Measurements from ENCODE around the gene PRDM13.
A peak's percentile ranks its signal among the peaks of the same experiment; 100 is the strongest.
"Not testable (repeated sequence)": the region's sequence is repeated elsewhere in the genome, so short reads cannot be mapped to it uniquely, and the experiment has no call there.

The PRDM13 gene

DNA sequence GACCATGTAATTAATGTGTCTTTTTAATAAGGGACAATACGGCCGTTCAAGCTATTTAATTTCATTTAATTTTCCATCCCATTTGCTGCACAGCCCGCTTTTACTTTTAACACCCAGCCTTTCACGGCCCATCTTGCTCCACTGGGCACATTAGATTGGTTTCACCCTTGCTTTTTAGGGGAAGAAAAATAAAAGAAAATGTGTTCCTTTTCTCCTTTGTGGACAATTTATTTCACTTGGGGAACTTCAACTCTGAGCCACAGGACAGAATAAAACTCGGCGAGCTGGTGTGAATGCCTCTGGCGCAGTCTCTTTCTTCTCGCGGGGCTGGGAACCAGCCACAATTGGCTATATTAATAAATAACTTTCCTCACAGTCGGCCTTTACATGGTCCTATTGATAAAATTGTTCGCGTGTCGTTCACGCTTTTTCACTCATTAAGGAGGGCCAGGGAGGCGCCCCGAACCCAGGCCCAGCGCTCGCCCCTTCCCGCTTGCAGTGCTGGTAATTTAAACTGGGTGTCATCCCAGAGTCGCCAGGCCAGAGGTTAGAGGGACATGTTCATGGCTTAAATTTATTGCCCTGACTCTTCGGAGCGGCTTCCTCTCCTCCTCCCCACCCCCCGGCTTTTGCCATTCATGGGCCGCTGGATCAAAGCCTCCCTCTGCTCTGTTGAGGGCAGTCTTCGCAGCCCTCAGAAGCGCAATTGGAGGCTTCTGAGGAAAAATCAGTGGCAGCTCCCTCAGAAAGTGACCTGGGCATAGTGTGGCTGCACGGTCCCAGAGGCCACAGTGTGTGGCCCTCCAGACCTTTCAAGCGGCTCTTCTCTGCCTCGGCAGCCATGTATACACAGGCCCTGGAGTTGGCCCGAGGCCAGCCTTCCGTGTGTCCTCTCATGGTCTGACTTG is 2.2 kb upstream of the PRDM13 start:
- no peak for DNase-seq

DNA sequence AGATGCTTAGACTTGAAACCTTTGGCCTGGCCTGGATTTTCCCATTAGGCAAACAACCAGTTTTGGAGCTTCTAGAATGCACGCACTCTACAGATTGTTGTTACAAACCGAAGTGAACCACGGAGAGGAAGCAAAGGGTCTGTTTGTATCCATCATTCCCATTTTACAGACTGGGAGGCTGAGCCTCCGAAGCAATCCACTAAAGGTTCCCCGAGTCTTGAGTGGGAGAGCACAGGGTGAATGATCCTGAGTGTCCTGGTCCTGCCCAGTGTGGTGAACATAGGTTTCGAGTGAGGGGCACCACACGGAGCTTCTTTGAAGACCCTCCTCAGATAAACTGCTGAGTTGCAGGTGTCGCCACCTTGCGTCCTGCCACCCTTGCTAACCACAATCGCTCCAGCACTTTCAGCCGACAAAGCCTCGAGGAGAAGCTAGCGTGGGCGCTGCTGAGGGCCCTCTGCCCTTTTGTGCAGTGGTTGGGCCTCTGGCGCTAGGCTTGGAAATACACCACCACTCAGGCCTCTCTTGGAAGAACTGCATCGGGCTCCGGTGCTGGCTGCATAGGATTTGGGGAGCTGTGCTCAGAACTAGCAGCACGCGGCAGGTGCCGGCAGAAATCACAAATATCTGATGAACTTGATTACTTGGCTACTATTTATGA is 1.4 kb upstream of the PRDM13 start:
- DNase-seq = no peak

DNA sequence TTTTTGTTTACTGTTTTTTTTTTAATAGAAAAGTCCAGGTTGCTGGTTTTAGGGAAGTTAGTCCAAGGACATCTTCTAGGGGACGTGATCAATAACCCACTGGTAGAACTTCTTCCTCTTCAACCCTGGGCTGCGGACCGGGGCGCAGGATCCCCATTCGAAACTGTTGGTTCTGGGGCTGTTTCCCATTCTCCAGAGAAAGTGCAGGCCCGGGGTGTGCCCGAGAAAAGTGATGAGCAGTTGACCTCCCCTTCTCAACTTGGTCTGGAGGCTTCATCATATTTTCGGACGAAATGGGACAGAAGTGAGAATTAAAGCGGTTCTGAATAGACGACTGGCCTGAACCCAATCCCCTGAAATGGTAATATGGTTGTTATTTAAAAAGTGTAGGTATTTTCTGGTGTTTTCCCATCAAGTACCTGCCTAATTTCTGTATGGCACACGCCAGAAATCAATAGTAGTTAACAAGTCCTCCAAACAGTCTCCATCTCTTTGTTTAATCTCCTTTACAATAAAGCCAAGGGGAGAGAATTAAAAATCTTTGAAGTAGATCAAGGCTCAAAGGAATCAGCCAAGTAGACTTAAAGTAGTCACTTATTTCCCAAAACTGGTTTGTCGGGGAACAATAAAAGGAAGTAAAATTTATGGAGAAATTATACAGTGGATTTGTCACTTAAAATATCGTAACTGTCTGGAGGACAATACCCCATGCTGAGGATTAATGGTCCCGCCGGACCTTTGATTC is 550 bp upstream of the PRDM13 start:
- DNase-seq = no peak

- DNase-seq = no peak
These were observed 893 bp downstream of the PRDM13 start for GRCh38 chr6:99607416-99608036.

DNA sequence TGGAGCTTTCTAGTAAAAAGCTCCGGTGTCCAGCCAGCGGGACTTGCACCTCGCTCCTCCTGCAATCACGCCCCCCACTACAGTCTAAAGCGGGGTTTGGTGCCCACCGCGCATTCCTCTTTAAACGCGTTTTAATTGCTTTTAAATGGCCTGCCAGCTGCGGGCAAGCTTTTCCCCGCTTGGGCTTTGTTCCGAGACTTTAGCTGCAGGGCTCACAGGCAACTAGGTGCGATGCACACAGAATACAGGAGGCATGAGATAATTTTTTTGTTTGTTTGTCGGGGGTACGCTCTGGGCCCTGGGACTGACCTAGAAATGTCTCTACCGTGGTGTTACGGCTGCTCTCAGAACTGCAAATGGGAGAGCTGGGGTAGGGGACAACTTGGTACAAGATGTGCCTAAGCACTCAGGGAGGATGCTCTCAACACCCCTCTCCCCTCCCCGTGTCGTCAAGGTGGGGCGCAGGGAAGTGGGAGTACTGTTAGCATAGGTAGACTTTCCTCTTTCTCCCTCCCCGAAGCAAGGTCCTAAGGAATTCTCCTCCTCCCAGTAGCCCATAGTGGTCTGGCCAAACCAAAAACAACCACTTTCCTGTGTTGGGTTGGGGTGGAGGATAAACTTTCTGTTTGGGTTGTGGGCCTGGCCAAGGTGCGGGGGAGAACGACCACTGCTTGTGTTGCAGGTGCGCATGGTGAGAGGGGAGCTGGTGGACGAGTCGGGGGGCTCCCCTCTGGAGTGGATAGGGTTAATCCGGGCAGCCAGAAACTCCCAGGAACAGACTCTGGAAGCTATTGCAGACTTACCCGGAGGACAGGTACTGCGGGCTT is 1.6 kb downstream of the PRDM13 start:
- no peak for DNase-seq

GRCh38 chr6:99608886-99609482 is 2.4 kb downstream of the PRDM13 start:
- DNase-seq = no peak

- DNase-seq = no peak
These were observed 3.4 kb downstream of the PRDM13 start for GRCh38 chr6:99609905-99610489.

DNA sequence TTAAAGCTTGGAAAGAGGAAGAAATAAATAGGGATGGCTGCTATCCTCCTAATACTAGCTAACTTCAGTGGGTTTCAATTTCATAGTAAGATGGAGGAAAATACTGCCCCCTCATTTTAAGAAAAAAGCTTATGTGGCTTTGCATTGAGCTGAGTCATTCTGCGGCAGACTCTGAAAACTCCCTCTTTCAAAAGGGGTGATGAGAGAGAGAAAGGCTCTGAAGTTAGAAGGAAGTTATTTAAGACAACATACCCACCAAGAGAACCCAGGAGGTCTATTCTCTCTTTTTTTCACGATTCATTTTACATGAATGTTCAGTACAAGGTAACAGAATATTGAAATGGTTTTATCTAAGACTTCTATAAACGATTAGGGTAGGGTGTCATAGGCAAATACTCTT is 4.5 kb downstream of the PRDM13 start:
- DNase-seq = no peak

DNA sequence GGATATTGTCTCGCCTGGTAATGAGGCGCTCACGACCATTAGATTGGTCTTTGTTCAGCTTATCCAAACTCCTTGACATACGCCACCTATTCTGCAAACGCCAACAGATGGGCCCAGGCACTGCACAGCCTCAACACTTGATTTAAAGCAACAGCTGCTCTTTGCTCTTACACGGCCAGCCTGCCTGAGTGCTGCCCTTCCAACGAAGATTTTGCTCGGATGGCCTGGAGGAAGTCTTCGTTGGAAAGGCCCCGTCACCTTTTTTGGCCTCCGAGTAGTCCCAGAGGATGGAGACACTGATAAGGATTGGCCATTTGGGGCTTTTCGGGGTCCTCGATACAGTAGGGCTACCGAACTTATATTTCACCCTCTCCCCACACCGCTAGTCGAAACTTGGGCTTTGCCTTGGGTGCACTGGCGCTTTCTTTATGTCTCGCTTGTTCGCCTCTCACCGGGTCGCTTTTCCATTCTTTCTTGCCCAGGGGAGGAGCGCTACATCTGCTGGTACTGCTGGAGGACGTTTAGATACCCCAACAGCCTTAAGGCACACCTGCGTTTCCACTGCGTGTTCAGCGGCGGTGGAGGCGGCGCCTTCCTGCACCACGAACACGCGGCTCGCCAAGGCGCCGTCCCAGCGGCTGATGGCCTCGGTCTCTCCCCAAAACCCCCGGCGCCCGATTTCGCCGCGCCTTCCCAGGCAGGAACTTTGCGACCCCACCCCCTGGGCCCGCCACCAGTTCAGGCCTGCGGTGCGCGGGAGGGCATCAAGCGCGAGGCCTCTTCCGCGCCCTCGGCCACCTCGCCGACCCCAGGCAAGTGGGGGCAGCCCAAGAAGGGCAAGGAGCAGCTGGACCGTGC is 6.1 kb downstream of the PRDM13 start:
- DNase-seq = peak; percentile 60

GRCh38 chr6:99613409-99613704 is 6.7 kb downstream of the PRDM13 start:
- peak; percentile 73 for DNase-seq

- DNase-seq = peak; percentile 73
These were observed 7.2 kb downstream of the PRDM13 start for GRCh38 chr6:99613705-99614429.

- DNase-seq = peak; percentile 58
These were observed 8.0 kb downstream of the PRDM13 start for GRCh38 chr6:99614430-99615186.

GRCh38 chr6:99617131-99617530 is 10.5 kb downstream of the PRDM13 start:
- DNase-seq = no peak

DNA sequence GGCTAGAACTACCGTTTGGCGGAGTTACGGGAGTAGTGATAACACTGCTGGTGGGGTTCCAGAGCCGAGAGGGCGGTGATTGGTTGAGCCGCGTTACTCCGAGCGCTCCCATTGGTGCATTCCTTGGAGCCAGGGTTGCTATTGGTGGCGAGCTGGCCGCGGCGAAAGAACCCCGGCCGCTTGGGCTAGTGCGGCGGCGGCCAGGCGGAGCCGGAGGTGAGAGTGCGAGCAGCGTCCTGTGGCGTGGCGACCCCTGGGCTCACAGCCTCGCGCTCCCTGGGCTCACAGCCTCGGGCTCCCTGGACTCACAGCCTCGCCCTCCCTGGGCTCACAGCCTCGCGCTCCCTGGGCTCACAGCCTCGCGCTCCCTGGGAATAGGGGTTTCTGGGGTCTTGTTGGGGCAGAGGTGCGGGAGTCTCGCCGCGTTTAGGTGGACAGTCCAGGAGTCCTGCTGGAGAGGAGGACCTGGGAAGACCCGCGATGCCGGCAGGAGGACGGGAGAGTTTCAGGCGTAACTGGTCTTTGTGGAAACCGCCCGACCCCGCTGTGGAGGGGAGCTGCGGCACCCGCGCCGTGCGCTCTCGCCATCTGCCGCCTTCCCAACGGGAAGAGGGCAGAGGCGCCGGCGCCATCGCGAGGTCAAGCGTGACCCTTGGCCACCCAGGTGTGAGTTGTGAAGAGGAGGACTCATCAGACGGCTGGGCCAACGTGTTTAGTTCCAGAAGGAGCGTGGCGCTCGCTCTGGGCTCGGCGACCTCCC is 12.2 kb downstream of the PRDM13 start:
- no peak for DNase-seq

DNA sequence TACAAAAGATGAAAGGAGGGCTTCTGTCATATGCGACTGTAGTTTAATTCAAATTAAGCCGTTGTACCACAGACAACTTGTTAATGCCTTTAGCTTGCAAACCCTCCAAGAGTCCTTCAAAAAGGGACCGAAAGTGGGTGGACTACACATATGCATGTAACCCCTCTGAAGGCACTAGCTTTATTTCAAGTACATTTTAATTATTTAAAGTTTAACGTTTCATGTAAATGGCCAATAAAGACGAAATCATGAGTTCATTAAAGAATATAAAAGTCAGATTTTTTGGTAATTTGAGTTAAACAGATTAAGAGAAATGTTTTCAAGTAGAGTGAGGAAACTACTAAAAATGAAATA is 12.8 kb downstream of the PRDM13 start:
- no peak for DNase-seq

GRCh38 chr6:99622044-99622443 is 15.4 kb downstream of the PRDM13 start:
- DNase-seq = not testable (repeated sequence)

DNA sequence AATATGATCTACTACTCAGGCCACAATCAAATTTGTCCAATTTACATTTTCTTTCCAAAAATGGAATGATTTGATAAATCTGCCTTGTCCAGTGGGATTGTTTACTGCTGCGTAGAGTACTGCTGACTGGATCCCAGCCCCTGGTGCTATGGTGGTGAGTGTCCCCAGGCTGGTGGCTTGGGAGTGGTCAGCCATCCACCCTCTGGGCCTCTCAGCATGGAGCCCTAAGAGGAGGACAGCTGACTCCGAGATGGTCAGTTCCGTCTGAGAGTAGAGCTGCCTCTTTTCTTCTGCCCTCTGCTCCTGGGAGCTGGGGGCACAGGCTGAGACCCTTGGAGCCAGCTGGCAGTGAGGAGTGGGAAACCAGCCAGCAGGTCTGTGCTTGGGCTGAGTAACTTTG is 22.7 kb downstream of the PRDM13 start:
- no peak for DNase-seq

DNA sequence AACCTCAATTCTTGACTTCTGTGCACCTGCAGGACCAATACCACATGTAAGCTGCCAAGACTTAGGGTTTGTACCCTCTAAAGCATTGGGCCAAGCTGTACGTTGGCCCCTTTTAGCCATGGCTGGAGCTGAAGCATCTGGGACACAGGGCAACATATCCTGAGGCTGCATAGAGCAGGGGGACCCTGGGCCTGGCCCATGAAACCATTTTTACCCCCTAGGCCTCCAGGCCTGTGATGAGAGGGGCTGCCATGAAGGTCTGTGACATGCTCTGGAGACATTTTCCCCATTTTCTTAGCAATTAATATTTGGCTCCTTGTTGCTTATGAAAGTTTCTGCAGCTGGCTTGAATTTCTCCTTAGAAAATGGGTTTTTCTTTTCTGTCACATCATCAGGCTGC is 31.0 kb downstream of the PRDM13 start:
- no peak for DNase-seq
